ENCODE data around the gene C17orf107. TPM values are rescaled to one million over a fixed set of nuclear protein-coding genes. Genes with fewer than 3 reads are reported as not detected.

The C17orf107 gene
- total RNA-seq, 4 donors from 2014 or later, result 0.27 to 2.7 (median 0.92) TPM

GRCh38 chr17:4898351-4898750, 985 bp upstream of the C17orf107 start:
- Histone ChIP-seq H3K27ac (peak overlapping the region in 1 of 4 donors; percentile 58), H3K36me3 (peaks cover 28 to 52% (median 38%) of the 10 kb centered on the region in 3 donors), H3K9me3 (no peaks in the 10 kb centered on the region), H3K27me3 (peaks cover 0 to 17% (median 0%) of the 10 kb centered on the region in 4 donors), H3K4me1 (peaks cover 23 to 45% (median 29%) of the 10 kb centered on the region in 3 donors), H3K4me3 (no peak overlapping the region)
- 73 to 92% methylated on average over 6 of the region's 8 CpGs for WGBS, 2 donors
- TF ChIP-seq CTCF (IDR thresholded peaks at IDR 0.05) (no peak), POLR2A (IDR thresholded peaks at IDR 0.05) (no peak)
- intact Hi-C loops (cut with DNase I), result no loop called here
- no peak for DNase-seq

GRCh38 chr17:4898927-4899326, 409 bp upstream of the C17orf107 start:
- H3K27me3 ChIP-seq, result peaks cover 0 to 20% (median 0%) of the 10 kb centered on the region in 4 donors
- H3K4me3 ChIP-seq, result peak overlapping the region; percentile 24 to 74 (median 52)
- peaks cover 22 to 46% (median 32%) of the 10 kb centered on the region in 3 donors for H3K36me3 ChIP-seq
- peaks cover 23 to 51% (median 33%) of the 10 kb centered on the region in 3 donors for H3K4me1 ChIP-seq
- no CpG with 5 or more reads among the region's 34 CpGs for WGBS, 2 donors
- TF ChIP-seq POLR2A (IDR thresholded peaks at IDR 0.05), result no peak
- TF ChIP-seq CTCF (IDR thresholded peaks at IDR 0.05), result no peak
- intact Hi-C loops (cut with DNase I), result no loop called here
- H3K9me3 ChIP-seq, result no peaks in the 10 kb centered on the region
- H3K27ac ChIP-seq, result peak overlapping the region in 3 of 4 donors; percentile 37 to 58 (median 53)
- no peak for DNase-seq

- WGBS, 2 donors, result 30 to 51% methylated on average over 15 to 19 of the region's 65 CpGs
- Histone ChIP-seq H3K27ac (peak overlapping the region in 2 of 4 donors; percentile 38 to 58), H3K4me1 (peaks cover 23 to 53% (median 33%) of the 10 kb centered on the region in 3 donors), H3K9me3 (no peaks in the 10 kb centered on the region), H3K4me3 (peak overlapping the region in 3 of 4 donors; percentile 8 to 74 (median 27)), H3K27me3 (peaks cover 0 to 25% (median 0%) of the 10 kb centered on the region in 4 donors), H3K36me3 (peaks cover 7 to 31% (median 16%) of the 10 kb centered on the region in 3 donors)
- intact Hi-C loops (cut with DNase I), result loop anchor here (10.0 kb wide), 1 partner anchor 164 kb away; no protein-coding TSS in a partner anchor
- DNase-seq, result no peak
- TF ChIP-seq POLR2A (IDR thresholded peaks at IDR 0.05) (no peak), CTCF (IDR thresholded peaks at IDR 0.05) (no peak)
These were observed 1.1 kb downstream of the C17orf107 start for GRCh38 chr17:4900231-4901107.

DNA sequence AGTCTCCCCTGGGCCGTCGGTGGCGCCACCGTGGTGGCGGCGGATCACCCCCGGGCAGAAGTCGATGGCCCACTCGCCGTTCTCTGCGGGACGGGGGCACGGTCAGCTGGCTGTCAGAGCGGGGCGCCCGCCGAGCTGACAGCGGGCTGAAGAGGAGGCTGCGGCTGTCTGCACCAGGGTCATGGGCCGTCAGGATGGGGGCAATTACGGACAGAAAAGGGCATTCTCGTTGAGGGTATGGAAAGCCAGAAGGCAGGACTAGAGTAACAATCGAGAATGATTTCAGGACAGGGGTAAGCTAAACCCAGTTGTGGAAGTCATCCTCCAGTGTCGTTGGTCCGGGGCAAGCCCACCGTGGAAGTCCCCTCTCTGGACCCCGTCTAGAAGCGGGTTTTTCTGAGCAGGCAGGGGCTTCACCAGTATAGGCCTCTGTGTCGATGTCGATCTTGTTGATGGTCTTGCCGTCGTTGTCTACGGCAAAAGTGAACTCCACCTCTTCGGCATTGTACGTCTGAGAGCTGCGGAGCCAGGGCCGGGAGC, 1.8 kb downstream of the C17orf107 start:
- WGBS, 2 donors, result 73 to 78% methylated on average over 14 to 26 of the region's 37 CpGs
- Histone ChIP-seq H3K4me3 (peak overlapping the region in 3 of 4 donors; percentile 8 to 74 (median 27)), H3K27ac (peak overlapping the region in 2 of 4 donors; percentile 38 to 46)

More for the DNA sequence above, 1.8 kb downstream of the C17orf107 start:
- Histone ChIP-seq H3K4me1 (peaks cover 23 to 53% (median 33%) of the 10 kb centered on the region in 3 donors), H3K9me3 (no peaks in the 10 kb centered on the region), H3K36me3 (peaks cover 6 to 24% (median 11%) of the 10 kb centered on the region in 3 donors), H3K27me3 (peaks cover 0 to 25% (median 0%) of the 10 kb centered on the region in 4 donors)
- TF ChIP-seq CTCF (IDR thresholded peaks at IDR 0.05) (no peak), POLR2A (IDR thresholded peaks at IDR 0.05) (no peak)
- DNase-seq, result no peak
- intact Hi-C loops (cut with DNase I), result loop anchor here (10.0 kb wide), 1 partner anchor 164 kb away; no protein-coding TSS in a partner anchor

Measured in esophagus squamous epithelium (tissue), 5 donors.